GM23248 (cell line): ENCODE data around the gene KCTD16.

ENCODE experiments used
- EZH2 ChIP-seq: fragments of 200-600 bp; sonication (generic); IDR thresholded peaks from 2 replicates; pipeline ENCODE4 v1.6.1; 2018; ENCODE audit warnings: antibody characterized with exemption, mild to moderate bottlenecking; ENCODE audit not compliant: insufficient read depth, poor library complexity, severe bottlenecking
- EZH2phosphoT487 ChIP-seq: fragments of 200-600 bp; sonication (generic); IDR thresholded peaks from 2 replicates; pipeline ENCODE4 v1.6.1; 2018; ENCODE audit warnings: antibody characterized with exemption, moderate library complexity, mild to moderate bottlenecking, low read depth; ENCODE audit not compliant: insufficient read depth

GRCh38 chr5:144451187-144451973 is 280.7 kb downstream of the KCTD16 start:
- TF ChIP-seq EZH2 (no peak), EZH2phosphoT487 (no peak)
